ENCODE data around the gene ZNF70.

Gene ZNF70

GRCh38 chr22:23752090-23752691 is 1.3 kb upstream of the ZNF70 start:
- H2AK5ac ChIP-seq (ENCODE audit: low read length, severe bottlenecking), result no peak overlapping the region
- peak overlapping the region in 1 of 2 experiments; percentile 93 for H3K4me3 ChIP-seq (ENCODE audit: insufficient read depth in 1 of 2, low read depth in 1 of 2, low read length in 2 of 2)
- H3K4me2 ChIP-seq (ENCODE audit: low read length, poor library complexity, severe bottlenecking), result no peak overlapping the region
- H3K4me1 ChIP-seq (ENCODE audit: control insufficient read depth, insufficient read depth, low read depth, low read length), result peaks cover 8% of the 10 kb centered on the region
- H3K9ac ChIP-seq (ENCODE audit: low read length), result no peak overlapping the region
- no peak overlapping the region for H4K91ac ChIP-seq (ENCODE audit: low read length)
- H2BK15ac ChIP-seq (ENCODE audit: low read depth, poor library complexity, severe bottlenecking), result no peak overlapping the region
- H3K4ac ChIP-seq (ENCODE audit: low read depth in 1 of 2, low read length in 2 of 2), result no peak overlapping the region
- no peak overlapping the region for H2BK5ac ChIP-seq (ENCODE audit: low read depth, low read length, poor library complexity, severe bottlenecking)
- no peak overlapping the region for H2BK12ac ChIP-seq (ENCODE audit: low read length in 2 of 2)
- H3K14ac ChIP-seq (ENCODE audit: low read length in 2 of 2), result no peak overlapping the region
- no peak overlapping the region for H3K23ac ChIP-seq (ENCODE audit: low read length in 2 of 2)
- no peaks in the 10 kb centered on the region for H3K9me3 ChIP-seq (ENCODE audit: control insufficient read depth, low read length)
- H3K79me1 ChIP-seq (replicated peaks; ENCODE audit: low read length, poor library complexity, severe bottlenecking), result peaks cover 11% of the 10 kb centered on the region
- no peaks in the 10 kb centered on the region for H3K36me3 ChIP-seq (ENCODE audit: control insufficient read depth in 1 of 2, insufficient read depth in 2 of 2, low read depth in 1 of 2, low read length in 2 of 2)
- peaks cover 0 to 5% of the 10 kb centered on the region in 2 experiments for H3K27me3 ChIP-seq (ENCODE audit: control insufficient read depth in 1 of 2, insufficient read depth in 1 of 2, low read length in 2 of 2)
- no peak overlapping the region for H3K18ac ChIP-seq (ENCODE audit: low read depth in 1 of 2, low read length in 2 of 2)
- WGBS, result 95% methylated on average over 9 of the region's 9 CpGs
- no peak for DNase-seq
- no peak overlapping the region for H2BK120ac ChIP-seq (ENCODE audit: low read depth, low read length)
- no peak overlapping the region for H3K27ac ChIP-seq (ENCODE audit: low read length, poor library complexity, severe bottlenecking)
- H4K8ac ChIP-seq (ENCODE audit: low read length), result no peak overlapping the region
- no peak overlapping the region for H2AFZ ChIP-seq (ENCODE audit: low read depth, low read length)

- H3K36me3 ChIP-seq (ENCODE audit: control insufficient read depth in 1 of 2, insufficient read depth in 2 of 2, low read depth in 1 of 2, low read length in 2 of 2), result no peaks in the 10 kb centered on the region
- H2BK5ac ChIP-seq (ENCODE audit: low read depth, low read length, poor library complexity, severe bottlenecking), result no peak overlapping the region
- no peak for DNase-seq
- H3K4me2 ChIP-seq (ENCODE audit: low read length, poor library complexity, severe bottlenecking), result peak overlapping the region; percentile 72
- H3K9ac ChIP-seq (ENCODE audit: low read length), result peak overlapping the region; percentile 91
- H3K4ac ChIP-seq (ENCODE audit: low read depth in 1 of 2, low read length in 2 of 2), result peak overlapping the region; percentile 39 to 98
- WGBS, result 44% methylated on average over 20 of the region's 22 CpGs
- H3K18ac ChIP-seq (ENCODE audit: low read depth in 1 of 2, low read length in 2 of 2), result peak overlapping the region; percentile 65 to 97
- peak overlapping the region; percentile 60 for H4K91ac ChIP-seq (ENCODE audit: low read length)
- H3K4me3 ChIP-seq (ENCODE audit: insufficient read depth in 1 of 2, low read depth in 1 of 2, low read length in 2 of 2), result peak overlapping the region; percentile 89 to 93
- H2AK5ac ChIP-seq (ENCODE audit: low read length, severe bottlenecking), result no peak overlapping the region
- H4K8ac ChIP-seq (ENCODE audit: low read length), result peak overlapping the region; percentile 95
- no peak overlapping the region for H2BK15ac ChIP-seq (ENCODE audit: low read depth, poor library complexity, severe bottlenecking)
- no peaks in the 10 kb centered on the region for H3K9me3 ChIP-seq (ENCODE audit: control insufficient read depth, low read length)
- peak overlapping the region; percentile 98 for H2AFZ ChIP-seq (ENCODE audit: low read depth, low read length)
- no peak overlapping the region for H3K23ac ChIP-seq (ENCODE audit: low read length in 2 of 2)
- H2BK12ac ChIP-seq (ENCODE audit: low read length in 2 of 2), result peak overlapping the region in 1 of 2 experiments; percentile 87
- H3K27ac ChIP-seq (ENCODE audit: low read length, poor library complexity, severe bottlenecking), result peak overlapping the region; percentile 58
- H3K79me1 ChIP-seq (replicated peaks; ENCODE audit: low read length, poor library complexity, severe bottlenecking), result peaks cover 17% of the 10 kb centered on the region
- H3K4me1 ChIP-seq (ENCODE audit: control insufficient read depth, insufficient read depth, low read depth, low read length), result peaks cover 8% of the 10 kb centered on the region
- H3K14ac ChIP-seq (ENCODE audit: low read length in 2 of 2), result peak overlapping the region in 1 of 2 experiments; percentile 88
- peak overlapping the region; percentile 56 for H2BK120ac ChIP-seq (ENCODE audit: low read depth, low read length)
- H3K27me3 ChIP-seq (ENCODE audit: control insufficient read depth in 1 of 2, insufficient read depth in 1 of 2, low read length in 2 of 2), result no peaks in the 10 kb centered on the region
These were observed 607 bp upstream of the ZNF70 start for GRCh38 chr22:23751441-23751996.

DNA sequence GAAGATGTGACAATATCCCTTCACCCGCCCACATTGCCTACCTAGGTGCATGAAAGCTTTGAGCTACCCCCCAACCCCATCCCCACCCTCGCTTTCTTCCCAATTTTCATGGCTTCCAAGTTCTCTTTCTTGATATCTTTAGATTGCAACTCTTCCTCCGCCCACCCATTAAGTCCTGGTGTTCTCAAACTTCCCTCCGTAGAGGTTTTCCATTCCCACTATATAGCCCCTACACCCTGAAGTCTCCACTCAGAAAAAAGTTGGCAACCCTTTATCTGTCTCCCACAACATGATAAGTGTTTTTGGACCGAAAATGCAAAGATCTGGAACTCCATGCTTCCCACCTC is 572 bp downstream of the ZNF70 start:
- H2BK15ac ChIP-seq (ENCODE audit: low read depth, poor library complexity, severe bottlenecking), result no peak overlapping the region
- H3K27me3 ChIP-seq (ENCODE audit: control insufficient read depth in 1 of 2, insufficient read depth in 1 of 2, low read length in 2 of 2), result no peaks in the 10 kb centered on the region
- peak overlapping the region; percentile 15 for H2BK120ac ChIP-seq (ENCODE audit: low read depth, low read length)
- DNase-seq, result peak; percentile 15
- H3K4me1 ChIP-seq (ENCODE audit: control insufficient read depth, insufficient read depth, low read depth, low read length), result peaks cover 8% of the 10 kb centered on the region
- H3K9ac ChIP-seq (ENCODE audit: low read length), result peak overlapping the region; percentile 86
- peak overlapping the region; percentile 59 for H4K8ac ChIP-seq (ENCODE audit: low read length)
- no peak overlapping the region for H2BK12ac ChIP-seq (ENCODE audit: low read length in 2 of 2)
- H2AK5ac ChIP-seq (ENCODE audit: low read length, severe bottlenecking), result no peak overlapping the region
- no peak overlapping the region for H4K91ac ChIP-seq (ENCODE audit: low read length)
- peak overlapping the region; percentile 58 to 79 for H3K4ac ChIP-seq (ENCODE audit: low read depth in 1 of 2, low read length in 2 of 2)
- H2BK5ac ChIP-seq (ENCODE audit: low read depth, low read length, poor library complexity, severe bottlenecking), result no peak overlapping the region
- peak overlapping the region; percentile 95 for H3K4me2 ChIP-seq (ENCODE audit: low read length, poor library complexity, severe bottlenecking)
- H3K27ac ChIP-seq (ENCODE audit: low read length, poor library complexity, severe bottlenecking), result no peak overlapping the region
- H3K79me1 ChIP-seq (replicated peaks; ENCODE audit: low read length, poor library complexity, severe bottlenecking), result peaks cover 25% of the 10 kb centered on the region
- no peak overlapping the region for H2AFZ ChIP-seq (ENCODE audit: low read depth, low read length)
- peak overlapping the region; percentile 89 to 93 for H3K4me3 ChIP-seq (ENCODE audit: insufficient read depth in 1 of 2, low read depth in 1 of 2, low read length in 2 of 2)
- no peak overlapping the region for H3K23ac ChIP-seq (ENCODE audit: low read length in 2 of 2)
- peaks cover 0 to 6% of the 10 kb centered on the region in 2 experiments for H3K36me3 ChIP-seq (ENCODE audit: control insufficient read depth in 1 of 2, insufficient read depth in 2 of 2, low read depth in 1 of 2, low read length in 2 of 2)
- H3K9me3 ChIP-seq (ENCODE audit: control insufficient read depth, low read length), result no peaks in the 10 kb centered on the region
- WGBS, result 45% methylated on average over 5 of the region's 5 CpGs
- peak overlapping the region; percentile 59 to 81 for H3K18ac ChIP-seq (ENCODE audit: low read depth in 1 of 2, low read length in 2 of 2)
- H3K14ac ChIP-seq (ENCODE audit: low read length in 2 of 2), result peak overlapping the region in 1 of 2 experiments; percentile 61

DNA sequence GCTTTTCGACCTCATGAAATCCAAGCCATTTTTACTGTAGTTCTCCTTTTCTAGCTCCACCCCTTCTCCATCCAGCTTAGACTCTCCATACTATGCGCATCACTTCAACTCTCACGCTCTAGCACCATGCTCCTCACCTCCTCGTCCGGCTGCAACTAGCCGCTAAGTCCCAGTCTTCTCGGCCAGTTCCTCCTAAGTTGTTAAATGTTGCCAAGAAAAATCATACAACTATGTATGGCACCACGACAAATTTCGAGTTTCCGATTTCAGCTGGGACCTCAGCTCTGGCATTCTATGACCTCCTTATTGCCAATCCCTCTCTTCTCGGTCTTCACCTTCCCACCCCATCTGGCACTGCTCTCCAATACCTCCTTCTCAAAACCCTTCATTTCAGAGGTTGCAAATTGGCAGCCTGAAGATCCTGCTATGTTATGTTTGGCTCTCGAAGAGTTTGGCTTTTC is 1.0 kb downstream of the ZNF70 start:
- Histone ChIP-seq H3K23ac (ENCODE audit: low read length in 2 of 2) (peak overlapping the region in 1 of 2 experiments; percentile 81), H3K27ac (ENCODE audit: low read length, poor library complexity, severe bottlenecking) (no peak overlapping the region), H2BK120ac (ENCODE audit: low read depth, low read length) (no peak overlapping the region)

More for the DNA sequence above, 1.0 kb downstream of the ZNF70 start:
- Histone ChIP-seq H3K4me2 (ENCODE audit: low read length, poor library complexity, severe bottlenecking) (no peak overlapping the region), H3K9ac (ENCODE audit: low read length) (no peak overlapping the region), H3K36me3 (ENCODE audit: control insufficient read depth in 1 of 2, insufficient read depth in 2 of 2, low read depth in 1 of 2, low read length in 2 of 2) (peaks cover 4 to 8% of the 10 kb centered on the region in 2 experiments), H2AFZ (ENCODE audit: low read depth, low read length) (no peak overlapping the region), H2BK15ac (ENCODE audit: low read depth, poor library complexity, severe bottlenecking) (no peak overlapping the region), H2BK12ac (ENCODE audit: low read length in 2 of 2) (no peak overlapping the region), H2BK5ac (ENCODE audit: low read depth, low read length, poor library complexity, severe bottlenecking) (no peak overlapping the region), H3K27me3 (ENCODE audit: control insufficient read depth in 1 of 2, insufficient read depth in 1 of 2, low read length in 2 of 2) (no peaks in the 10 kb centered on the region), H3K14ac (ENCODE audit: low read length in 2 of 2) (peak overlapping the region in 1 of 2 experiments; percentile 57), H3K4me1 (ENCODE audit: control insufficient read depth, insufficient read depth, low read depth, low read length) (peaks cover 8% of the 10 kb centered on the region), H3K4me3 (ENCODE audit: insufficient read depth in 1 of 2, low read depth in 1 of 2, low read length in 2 of 2) (peak overlapping the region in 1 of 2 experiments; percentile 93), H3K18ac (ENCODE audit: low read depth in 1 of 2, low read length in 2 of 2) (no peak overlapping the region), H4K8ac (ENCODE audit: low read length) (no peak overlapping the region), H4K91ac (ENCODE audit: low read length) (no peak overlapping the region), H3K79me1 (replicated peaks; ENCODE audit: low read length, poor library complexity, severe bottlenecking) (peaks cover 25% of the 10 kb centered on the region), H3K9me3 (ENCODE audit: control insufficient read depth, low read length) (no peaks in the 10 kb centered on the region), H3K4ac (ENCODE audit: low read depth in 1 of 2, low read length in 2 of 2) (no peak overlapping the region), H2AK5ac (ENCODE audit: low read length, severe bottlenecking) (no peak overlapping the region)
- no peak for DNase-seq
- 95% methylated on average over 12 of the region's 12 CpGs for whole genome bisulfite sequencing

Data from mesenchymal stem cell (in vitro differentiated cells and primary cell).